ENCODE measurements around the gene ASAH2. TPM values are rescaled to one million over a fixed set of nuclear protein-coding genes. Genes with fewer than 3 reads are reported as not detected.
A peak's percentile ranks its signal among the peaks of the same experiment; 100 is the strongest.

ASAH2 gene
- total RNA-seq: 1 to 10 TPM; 3.9 to 5.0 TPM

DNA sequence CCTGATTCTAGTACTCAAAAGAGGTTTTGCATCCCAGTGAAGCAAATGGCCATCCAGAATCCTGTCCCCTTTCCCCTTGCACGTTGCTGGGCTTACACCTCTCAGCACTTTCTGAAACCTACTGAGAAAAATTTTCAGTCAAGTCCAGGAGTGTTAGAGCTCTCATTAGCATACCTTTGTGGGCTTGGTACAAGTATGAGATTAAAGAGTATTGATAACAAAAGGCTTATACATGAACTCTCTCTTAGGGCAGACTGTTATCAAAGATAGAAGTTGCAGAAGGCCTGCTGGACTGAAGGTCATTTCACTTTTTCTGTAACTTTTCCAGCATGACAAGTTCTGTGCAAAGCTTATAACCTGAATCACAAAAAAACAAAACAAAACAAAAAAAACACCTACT is at the start of gene ASAH2:
Gene ASAH2, minus strand, starts transcription at position 123 of the 400 bp plus-strand sequence. CDS start 2,906 bp downstream, outside the sequence.
- Histone ChIP-seq H3K27ac (no peak within 1 kb of the TSS), H3K9ac (ENCODE audit: low read depth in 2 of 2, low read length in 2 of 2) (no peak within 1 kb of the TSS), H3K4me1 (no peaks in the 10 kb centered on the region), H3K9me3 (no peaks in the 10 kb centered on the region), H3K4me3 (no peak within 1 kb of the TSS), H3K36me3 (no peaks in the 10 kb centered on the region), H3K27me3 (no peaks in the 10 kb centered on the region)
- intact Hi-C loops (cut with DNase I): no loop called here
- no peak for TF ChIP-seq CTCF (IDR thresholded peaks at IDR 0.05)
- DNase-seq: no peak

- H3K4me3 ChIP-seq: no peak overlapping the region
- no peaks in the 10 kb centered on the region for H3K27me3 ChIP-seq
- H3K9me3 ChIP-seq: no peaks in the 10 kb centered on the region
- DNase-seq: no peak
- H3K27ac ChIP-seq: no peak overlapping the region
- intact Hi-C loops (cut with DNase I): no loop called here
- no peak overlapping the region for H3K9ac ChIP-seq (ENCODE audit: low read depth in 2 of 2, low read length in 2 of 2)
- H3K36me3 ChIP-seq: no peaks in the 10 kb centered on the region
- H3K4me1 ChIP-seq: no peaks in the 10 kb centered on the region
- TF ChIP-seq CTCF (IDR thresholded peaks at IDR 0.05): no peak
Measured at GRCh38 chr10:50299948-50300669, 48.8 kb upstream of the ASAH2 start.

DNA sequence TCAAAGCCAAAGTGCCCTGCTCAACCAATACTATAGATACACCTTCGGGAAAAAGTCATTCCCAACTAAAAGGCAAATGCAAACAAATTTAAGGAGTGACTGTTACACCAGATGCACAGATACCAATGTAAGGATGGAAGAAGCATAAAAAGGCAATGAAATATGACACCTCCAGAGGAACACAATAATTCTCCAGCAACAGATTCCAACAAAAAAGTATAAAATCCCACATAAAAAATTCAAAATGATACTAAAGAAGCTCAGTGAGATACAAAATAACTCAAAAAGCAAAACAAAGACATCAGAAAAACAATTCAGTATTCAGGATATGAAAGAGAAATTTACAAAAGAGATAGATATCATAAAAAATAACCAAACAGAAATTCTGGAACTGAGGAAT is 44.1 kb upstream of the ASAH2 start:
- H3K27ac ChIP-seq: no peak overlapping the region
- no peaks in the 10 kb centered on the region for H3K9me3 ChIP-seq
- no peaks in the 10 kb centered on the region for H3K36me3 ChIP-seq
- no peak overlapping the region for H3K9ac ChIP-seq (ENCODE audit: low read depth in 2 of 2, low read length in 2 of 2)
- no peak for DNase-seq
- intact Hi-C loops (cut with DNase I): no loop called here
- no peak overlapping the region for H3K4me3 ChIP-seq
- no peaks in the 10 kb centered on the region for H3K27me3 ChIP-seq
- TF ChIP-seq CTCF (IDR thresholded peaks at IDR 0.05): no peak
- H3K4me1 ChIP-seq: no peaks in the 10 kb centered on the region

GRCh38 chr10:50294582-50294981 is 43.3 kb upstream of the ASAH2 start:
- no peaks in the 10 kb centered on the region for H3K36me3 ChIP-seq
- no peaks in the 10 kb centered on the region for H3K4me1 ChIP-seq
- intact Hi-C loops (cut with DNase I): no loop called here
- no peaks in the 10 kb centered on the region for H3K9me3 ChIP-seq
- no peaks in the 10 kb centered on the region for H3K27me3 ChIP-seq
- H3K27ac ChIP-seq: no peak overlapping the region
- DNase-seq: no peak
- no peak overlapping the region for H3K4me3 ChIP-seq
- no peak for TF ChIP-seq CTCF (IDR thresholded peaks at IDR 0.05)
- no peak overlapping the region for H3K9ac ChIP-seq (ENCODE audit: low read depth in 2 of 2, low read length in 2 of 2)

DNA sequence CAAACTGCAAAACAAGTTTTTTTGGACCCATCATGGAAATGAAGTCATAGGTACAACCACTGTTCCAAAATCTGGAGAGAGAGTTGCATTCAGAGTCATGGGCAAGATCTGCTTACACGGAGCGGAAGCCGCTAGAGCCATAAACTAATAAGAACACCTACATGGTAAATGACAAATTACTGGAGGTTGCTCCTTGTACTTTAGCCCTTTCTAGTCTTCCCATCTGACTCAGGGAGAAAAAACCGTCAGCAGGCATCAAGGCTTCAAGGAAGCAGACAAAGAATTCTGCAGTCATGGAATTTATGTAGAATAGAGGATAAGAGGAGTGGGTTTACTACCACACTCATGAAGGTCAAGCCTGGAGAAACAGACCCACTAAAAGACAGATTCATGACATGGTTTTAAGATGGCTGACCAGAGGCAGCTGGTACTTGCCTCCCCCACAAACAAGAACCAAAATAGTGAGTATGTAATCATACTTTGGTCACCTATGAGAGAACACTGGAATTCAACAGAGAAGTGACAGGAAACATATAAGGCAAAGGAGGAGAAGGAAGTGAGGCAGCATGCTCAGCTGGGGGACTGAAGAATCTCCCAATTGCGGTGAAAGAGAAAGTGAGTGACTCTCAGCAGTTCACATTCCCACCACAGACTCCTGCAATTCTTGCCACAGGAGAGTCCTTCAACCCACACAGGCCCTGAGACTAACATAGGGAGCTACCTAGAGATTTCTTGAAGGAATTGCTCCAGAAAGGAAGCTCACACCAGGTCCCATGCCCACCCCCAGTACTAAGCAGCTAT is 42.4 kb upstream of the ASAH2 start:
- no peaks in the 10 kb centered on the region for H3K36me3 ChIP-seq
- peak; percentile 22 for DNase-seq
- H3K9ac ChIP-seq (ENCODE audit: low read depth in 2 of 2, low read length in 2 of 2): peak overlapping the region in 1 of 2 donors; percentile 13
- no peaks in the 10 kb centered on the region for H3K4me1 ChIP-seq
- peak overlapping the region; percentile 59 for H3K27ac ChIP-seq
- H3K9me3 ChIP-seq: no peaks in the 10 kb centered on the region
- H3K27me3 ChIP-seq: no peaks in the 10 kb centered on the region
- intact Hi-C loops (cut with DNase I): no loop called here
- no peak overlapping the region for H3K4me3 ChIP-seq
- TF ChIP-seq CTCF (IDR thresholded peaks at IDR 0.05): no peak

Measured in colonic mucosa (tissue), 4 donors.